ENCODE results near the gene SLC15A2. TPM values are rescaled to one million over a fixed set of nuclear protein-coding genes. Genes with fewer than 3 reads are reported as not detected.

The SLC15A2 gene
- total RNA-seq, 1 donor from 2014 or later = 3.4 TPM

- DNase-seq (ENCODE audit: low spot score in 2 of 2, unreplicated experiment in 2 of 2) = no peak
Measured at GRCh38 chr3:121863801-121864200, 30.4 kb upstream of the SLC15A2 start.

GRCh38 chr3:121869736-121870135, 24.5 kb upstream of the SLC15A2 start:
- DNase-seq (ENCODE audit: low spot score in 2 of 2, unreplicated experiment in 2 of 2) = no peak
- H3K36me3 Mint-ChIP-seq = peaks cover 6% of the 10 kb centered on the region
- TF ChIP-seq, protein P1, sequence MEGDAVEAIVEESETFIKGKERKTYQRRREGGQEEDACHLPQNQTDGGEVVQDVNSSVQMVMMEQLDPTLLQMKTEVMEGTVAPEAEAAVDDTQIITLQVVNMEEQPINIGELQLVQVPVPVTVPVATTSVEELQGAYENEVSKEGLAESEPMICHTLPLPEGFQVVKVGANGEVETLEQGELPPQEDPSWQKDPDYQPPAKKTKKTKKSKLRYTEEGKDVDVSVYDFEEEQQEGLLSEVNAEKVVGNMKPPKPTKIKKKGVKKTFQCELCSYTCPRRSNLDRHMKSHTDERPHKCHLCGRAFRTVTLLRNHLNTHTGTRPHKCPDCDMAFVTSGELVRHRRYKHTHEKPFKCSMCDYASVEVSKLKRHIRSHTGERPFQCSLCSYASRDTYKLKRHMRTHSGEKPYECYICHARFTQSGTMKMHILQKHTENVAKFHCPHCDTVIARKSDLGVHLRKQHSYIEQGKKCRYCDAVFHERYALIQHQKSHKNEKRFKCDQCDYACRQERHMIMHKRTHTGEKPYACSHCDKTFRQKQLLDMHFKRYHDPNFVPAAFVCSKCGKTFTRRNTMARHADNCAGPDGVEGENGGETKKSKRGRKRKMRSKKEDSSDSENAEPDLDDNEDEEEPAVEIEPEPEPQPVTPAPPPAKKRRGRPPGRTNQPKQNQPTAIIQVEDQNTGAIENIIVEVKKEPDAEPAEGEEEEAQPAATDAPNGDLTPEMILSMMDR (IDR thresholded peaks at IDR 0.05; ENCODE audit: unreplicated experiment) = no peak
- no peaks in the 10 kb centered on the region for H3K27me3 Mint-ChIP-seq (ENCODE audit: low read depth)
- H3K4me3 Mint-ChIP-seq = no peak overlapping the region
- H3K27ac Mint-ChIP-seq = no peak overlapping the region
- H3K4me1 Mint-ChIP-seq = no peaks in the 10 kb centered on the region
- H3K9me3 Mint-ChIP-seq = no peaks in the 10 kb centered on the region

More at GRCh38 chr3:121863801-121864200, 30.4 kb upstream of the SLC15A2 start:
- TF ChIP-seq, protein P1 (IDR thresholded peaks at IDR 0.05; ENCODE audit: unreplicated experiment) = no peak
- Mint-ChIP-seq H3K36me3 (peaks cover 10% of the 10 kb centered on the region), H3K27me3 (ENCODE audit: low read depth) (no peaks in the 10 kb centered on the region), H3K27ac (no peak overlapping the region), H3K4me1 (no peaks in the 10 kb centered on the region), H3K9me3 (peaks cover 14% of the 10 kb centered on the region), H3K4me3 (no peak overlapping the region)

DNA sequence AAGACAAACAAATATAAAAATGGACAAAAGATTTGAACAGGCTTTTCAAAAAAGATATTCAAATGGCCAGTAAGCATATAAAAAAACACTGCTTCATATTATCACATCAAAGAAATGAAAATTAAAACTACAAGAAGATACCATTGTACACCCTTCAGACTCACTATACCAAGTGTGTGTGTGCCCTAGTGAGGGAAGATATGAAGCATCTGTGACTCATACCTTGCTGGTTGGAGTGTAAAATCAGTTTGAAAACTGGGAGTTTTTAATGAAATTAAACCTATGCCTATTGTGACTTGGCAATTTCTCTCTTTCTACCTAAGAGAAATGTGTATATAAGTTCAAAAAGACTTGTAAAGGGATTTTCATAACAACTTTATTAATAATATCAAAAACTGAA, 23.5 kb upstream of the SLC15A2 start:
- TF ChIP-seq, protein P1 (IDR thresholded peaks at IDR 0.05; ENCODE audit: unreplicated experiment) = no peak
- H3K4me3 Mint-ChIP-seq = no peak overlapping the region
- no peaks in the 10 kb centered on the region for H3K9me3 Mint-ChIP-seq
- no peak for DNase-seq (ENCODE audit: low spot score in 2 of 2, unreplicated experiment in 2 of 2)
- no peak overlapping the region for H3K27ac Mint-ChIP-seq
- H3K4me1 Mint-ChIP-seq = no peaks in the 10 kb centered on the region
- H3K27me3 Mint-ChIP-seq (ENCODE audit: low read depth) = no peaks in the 10 kb centered on the region
- peaks cover 6% of the 10 kb centered on the region for H3K36me3 Mint-ChIP-seq

DNA sequence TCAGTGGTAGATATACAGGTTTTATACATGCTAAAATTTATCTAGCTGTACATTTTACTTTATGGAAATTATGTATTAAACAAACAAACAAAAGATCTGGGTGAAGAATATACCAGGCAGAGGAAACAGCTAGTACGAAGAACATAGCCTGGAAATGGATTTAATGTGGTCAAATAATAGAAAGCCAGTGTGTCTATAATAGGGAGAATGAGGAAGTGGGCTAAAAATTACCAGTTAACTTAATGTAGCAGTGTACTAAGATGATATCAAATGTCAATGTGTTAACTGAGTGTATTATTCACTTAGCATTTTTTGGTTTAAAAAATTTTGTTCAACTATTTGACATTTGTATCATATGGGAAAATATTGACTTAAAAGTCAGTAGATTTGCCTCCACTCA, 22.8 kb upstream of the SLC15A2 start:
- Mint-ChIP-seq H3K4me3 (no peak overlapping the region), H3K27me3 (ENCODE audit: low read depth) (no peaks in the 10 kb centered on the region), H3K36me3 (peaks cover 6% of the 10 kb centered on the region), H3K27ac (no peak overlapping the region), H3K9me3 (no peaks in the 10 kb centered on the region), H3K4me1 (no peaks in the 10 kb centered on the region)
- TF ChIP-seq, protein P1 (IDR thresholded peaks at IDR 0.05; ENCODE audit: unreplicated experiment) = no peak
- DNase-seq (ENCODE audit: low spot score in 2 of 2, unreplicated experiment in 2 of 2) = no peak

- TF ChIP-seq, protein P1 (IDR thresholded peaks at IDR 0.05; ENCODE audit: unreplicated experiment) = no peak
- no peak overlapping the region for H3K27ac Mint-ChIP-seq
- no peaks in the 10 kb centered on the region for H3K27me3 Mint-ChIP-seq (ENCODE audit: low read depth)
- no peaks in the 10 kb centered on the region for H3K9me3 Mint-ChIP-seq
- peaks cover 1% of the 10 kb centered on the region for H3K4me1 Mint-ChIP-seq
- no peak overlapping the region for H3K4me3 Mint-ChIP-seq
- no peak for DNase-seq (ENCODE audit: low spot score in 2 of 2, unreplicated experiment in 2 of 2)
- H3K36me3 Mint-ChIP-seq = peaks cover 2% of the 10 kb centered on the region
Measured at GRCh38 chr3:121878411-121878810, 15.8 kb upstream of the SLC15A2 start.

- Mint-ChIP-seq H3K4me3 (no peak overlapping the region), H3K27ac (no peak overlapping the region), H3K36me3 (no peaks in the 10 kb centered on the region), H3K4me1 (peaks cover 10% of the 10 kb centered on the region), H3K27me3 (ENCODE audit: low read depth) (no peaks in the 10 kb centered on the region), H3K9me3 (no peaks in the 10 kb centered on the region)
- TF ChIP-seq, protein P1 (IDR thresholded peaks at IDR 0.05; ENCODE audit: unreplicated experiment) = no peak
- DNase-seq (ENCODE audit: low spot score in 2 of 2, unreplicated experiment in 2 of 2) = no peak
Measured at GRCh38 chr3:121883507-121883906, 10.7 kb upstream of the SLC15A2 start.
